ENCODE results near the gene NCOA7. TPM values are rescaled to one million over a fixed set of nuclear protein-coding genes. Genes with fewer than 3 reads are reported as not detected.

NCOA7 gene
- total RNA-seq, 1 donor = 34.0 TPM

- H3K4me3 ChIP-seq (ENCODE audit: insufficient read depth, low read length) = no peak overlapping the region
- no peak overlapping the region for H3K4me2 ChIP-seq (ENCODE audit: insufficient read depth, low read length)
- no peak overlapping the region for H3K27ac ChIP-seq (ENCODE audit: low read depth, low read length)
- no peaks in the 10 kb centered on the region for H3K9me3 ChIP-seq (ENCODE audit: low read depth, low read length)
- no peaks in the 10 kb centered on the region for H3K36me3 ChIP-seq (ENCODE audit: insufficient read depth, low read length)
- no peak for DNase-seq (ENCODE audit: insufficient read length, low spot score, missing footprints)
- H3K27me3 ChIP-seq (ENCODE audit: insufficient read depth, low read length) = peaks cover 4% of the 10 kb centered on the region
- H3K4me1 ChIP-seq (ENCODE audit: insufficient read depth, low read length) = peaks cover 42% of the 10 kb centered on the region
- H4K20me1 ChIP-seq (ENCODE audit: insufficient read depth, low read length) = no peaks in the 10 kb centered on the region
- H3K79me2 ChIP-seq (ENCODE audit: insufficient read depth, low read length) = no peaks in the 10 kb centered on the region
- TF ChIP-seq, protein P1, sequence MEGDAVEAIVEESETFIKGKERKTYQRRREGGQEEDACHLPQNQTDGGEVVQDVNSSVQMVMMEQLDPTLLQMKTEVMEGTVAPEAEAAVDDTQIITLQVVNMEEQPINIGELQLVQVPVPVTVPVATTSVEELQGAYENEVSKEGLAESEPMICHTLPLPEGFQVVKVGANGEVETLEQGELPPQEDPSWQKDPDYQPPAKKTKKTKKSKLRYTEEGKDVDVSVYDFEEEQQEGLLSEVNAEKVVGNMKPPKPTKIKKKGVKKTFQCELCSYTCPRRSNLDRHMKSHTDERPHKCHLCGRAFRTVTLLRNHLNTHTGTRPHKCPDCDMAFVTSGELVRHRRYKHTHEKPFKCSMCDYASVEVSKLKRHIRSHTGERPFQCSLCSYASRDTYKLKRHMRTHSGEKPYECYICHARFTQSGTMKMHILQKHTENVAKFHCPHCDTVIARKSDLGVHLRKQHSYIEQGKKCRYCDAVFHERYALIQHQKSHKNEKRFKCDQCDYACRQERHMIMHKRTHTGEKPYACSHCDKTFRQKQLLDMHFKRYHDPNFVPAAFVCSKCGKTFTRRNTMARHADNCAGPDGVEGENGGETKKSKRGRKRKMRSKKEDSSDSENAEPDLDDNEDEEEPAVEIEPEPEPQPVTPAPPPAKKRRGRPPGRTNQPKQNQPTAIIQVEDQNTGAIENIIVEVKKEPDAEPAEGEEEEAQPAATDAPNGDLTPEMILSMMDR (IDR thresholded peaks at IDR 0.05; ENCODE audit: extremely low read depth, low read depth, low read length) = no peak
- no peak overlapping the region for H2AFZ ChIP-seq (ENCODE audit: low read length)
These were observed 160.6 kb downstream of the NCOA7 start for GRCh38 chr6:125951323-125951722.

GRCh38 chr6:125952764-125953501, 162.2 kb downstream of the NCOA7 start:
- H3K27me3 ChIP-seq (ENCODE audit: insufficient read depth, low read length) = peaks cover 4% of the 10 kb centered on the region
- no peak overlapping the region for H3K27ac ChIP-seq (ENCODE audit: low read depth, low read length)
- TF ChIP-seq, protein P1 (IDR thresholded peaks at IDR 0.05; ENCODE audit: extremely low read depth, low read depth, low read length) = peak; percentile 57
- no peak overlapping the region for H3K4me3 ChIP-seq (ENCODE audit: insufficient read depth, low read length)
- H3K79me2 ChIP-seq (ENCODE audit: insufficient read depth, low read length) = peaks cover 13% of the 10 kb centered on the region
- H4K20me1 ChIP-seq (ENCODE audit: insufficient read depth, low read length) = no peaks in the 10 kb centered on the region
- H2AFZ ChIP-seq (ENCODE audit: low read length) = no peak overlapping the region
- no peak overlapping the region for H3K4me2 ChIP-seq (ENCODE audit: insufficient read depth, low read length)
- no peaks in the 10 kb centered on the region for H3K9me3 ChIP-seq (ENCODE audit: low read depth, low read length)
- peaks cover 34% of the 10 kb centered on the region for H3K4me1 ChIP-seq (ENCODE audit: insufficient read depth, low read length)
- no peaks in the 10 kb centered on the region for H3K36me3 ChIP-seq (ENCODE audit: insufficient read depth, low read length)
- peak; percentile 73 for DNase-seq (ENCODE audit: insufficient read length, low spot score, missing footprints)

GRCh38 chr6:125953502-125953875, 162.7 kb downstream of the NCOA7 start:
- Histone ChIP-seq H3K36me3 (ENCODE audit: insufficient read depth, low read length) (no peaks in the 10 kb centered on the region), H3K9me3 (ENCODE audit: low read depth, low read length) (no peaks in the 10 kb centered on the region), H4K20me1 (ENCODE audit: insufficient read depth, low read length) (no peaks in the 10 kb centered on the region), H3K4me2 (ENCODE audit: insufficient read depth, low read length) (no peak overlapping the region), H3K4me3 (ENCODE audit: insufficient read depth, low read length) (no peak overlapping the region), H3K27me3 (ENCODE audit: insufficient read depth, low read length) (peaks cover 4% of the 10 kb centered on the region), H3K79me2 (ENCODE audit: insufficient read depth, low read length) (peaks cover 18% of the 10 kb centered on the region), H3K27ac (ENCODE audit: low read depth, low read length) (no peak overlapping the region), H2AFZ (ENCODE audit: low read length) (no peak overlapping the region), H3K4me1 (ENCODE audit: insufficient read depth, low read length) (peaks cover 34% of the 10 kb centered on the region)
- DNase-seq (ENCODE audit: insufficient read length, low spot score, missing footprints) = no peak
- TF ChIP-seq, protein P1 (IDR thresholded peaks at IDR 0.05; ENCODE audit: extremely low read depth, low read depth, low read length) = no peak

GRCh38 chr6:125954735-125955339, 164.1 kb downstream of the NCOA7 start:
- Histone ChIP-seq H3K9me3 (ENCODE audit: low read depth, low read length) (no peaks in the 10 kb centered on the region), H3K27me3 (ENCODE audit: insufficient read depth, low read length) (peaks cover 4% of the 10 kb centered on the region), H3K4me1 (ENCODE audit: insufficient read depth, low read length) (peaks cover 27% of the 10 kb centered on the region), H3K4me2 (ENCODE audit: insufficient read depth, low read length) (no peak overlapping the region), H3K79me2 (ENCODE audit: insufficient read depth, low read length) (peaks cover 32% of the 10 kb centered on the region), H3K27ac (ENCODE audit: low read depth, low read length) (no peak overlapping the region), H4K20me1 (ENCODE audit: insufficient read depth, low read length) (no peaks in the 10 kb centered on the region), H3K36me3 (ENCODE audit: insufficient read depth, low read length) (no peaks in the 10 kb centered on the region), H2AFZ (ENCODE audit: low read length) (no peak overlapping the region), H3K4me3 (ENCODE audit: insufficient read depth, low read length) (no peak overlapping the region)
- TF ChIP-seq, protein P1 (IDR thresholded peaks at IDR 0.05; ENCODE audit: extremely low read depth, low read depth, low read length) = no peak
- DNase-seq (ENCODE audit: insufficient read length, low spot score, missing footprints) = no peak
